Suprapubic skin (tissue), 4 donors: Measurements from ENCODE around the gene NRP1. TPM values are rescaled to one million over a fixed set of nuclear protein-coding genes. Genes with fewer than 3 reads are reported as not detected.

Source experiments
- DNase-seq, 2 donors: peaks; one replicate each; pipeline ENCODE4 v3.0.0-alpha.2; 2019; ENCODE audit warnings: low spot score in 2 of 2
- H3K27ac ChIP-seq: fragments of 200-600 bp; sonication (generic); one replicate; pipeline ENCODE4 v1.5.1; 2019
- H3K27me3 ChIP-seq: fragments of 200-600 bp; sonication (generic); one replicate; pipeline ENCODE4 v1.5.1; 2019
- H3K36me3 ChIP-seq: fragments of 200-600 bp; sonication (generic); one replicate; pipeline ENCODE4 v1.5.1; 2019
- H3K4me1 ChIP-seq: fragments of 200-600 bp; sonication (generic); one replicate; pipeline ENCODE4 v1.5.1; 2019
- H3K4me3 ChIP-seq: fragments of 200-600 bp; sonication (generic); one replicate; pipeline ENCODE4 v1.5.1; 2019; ENCODE audit warnings: mild to moderate bottlenecking
- H3K9me3 ChIP-seq: fragments of 200-600 bp; sonication (generic); one replicate; pipeline ENCODE4 v1.5.1; 2019
- EP300 ChIP-seq: sonication (generic); formaldehyde crosslinking; IDR thresholded peaks from one replicate; pipeline ENCODE4 v1.6.1; 2017; ENCODE audit warnings: antibody characterized with exemption
- POLR2A ChIP-seq, 2 donors: fragments of 450-650 bp; IDR thresholded peaks; one replicate each; pipeline ENCODE4 v1.6.1; 2017; ENCODE audit warnings: antibody characterized with exemption in 2 of 2, mild to moderate bottlenecking in 2 of 2, moderate library complexity in 2 of 2
- POLR2AphosphoS5 ChIP-seq, 3 donors: sonication (generic); formaldehyde crosslinking; IDR thresholded peaks; one replicate each; pipeline ENCODE4 v1.6.1; 2017; ENCODE audit warnings: antibody characterized with exemption in 3 of 3
- WGBS: methylation state at CpG from one replicate; pipeline ENCODE4 v1.1.5; 2018; 5-methylcytosine and 5-hydroxymethylcytosine counted together
- total RNA-seq, 4 donors: library from RNA; depleted of rRNA; stranded (reverse); fragments of >200 nt; gene quantifications; one replicate each; pipeline ENCODE4 v1.1.0, GENCODE V29; 2016
- TF ChIP-seq, protein P1 (sequence below), 2 donors: fragments of 200-600 bp in 1 of 2; fragments of 450-650 bp in 1 of 2; sonication (generic) in 1 of 2; IDR thresholded peaks; one replicate each; pipeline ENCODE4 v1.5.1; 2016 to 2019; ENCODE audit warnings: antibody characterized with exemption in 2 of 2, mild to moderate bottlenecking in 1 of 2, moderate library complexity in 1 of 2

The NRP1 gene
- total RNA-seq, 4 donors from 2014 or later, result 9.5 to 23.7 (median 18.2) TPM

DNA sequence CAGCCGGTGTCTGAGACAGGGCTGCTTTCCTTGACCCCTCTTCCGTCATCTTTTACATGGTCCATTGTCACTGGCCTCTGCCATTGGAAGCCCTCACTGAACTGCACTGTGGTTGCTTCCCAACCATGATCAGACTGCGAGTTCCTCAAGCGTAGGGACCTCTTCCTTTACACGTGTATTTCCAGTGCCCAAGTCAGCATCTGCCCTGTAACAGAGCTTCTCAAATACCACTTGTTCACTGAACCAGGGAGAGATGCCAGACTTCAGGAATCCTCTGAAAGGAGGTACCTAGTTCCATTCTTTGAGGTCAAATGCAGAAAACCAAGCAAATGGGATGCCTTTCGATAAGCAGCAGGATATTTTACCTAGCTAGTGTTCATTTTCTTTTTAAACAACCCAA, 145.1 kb downstream of the NRP1 start:
- no peaks in the 10 kb centered on the region for H3K9me3 ChIP-seq
- peaks cover 15% of the 10 kb centered on the region for H3K4me1 ChIP-seq
- H3K27me3 ChIP-seq, result no peaks in the 10 kb centered on the region
- DNase-seq, result no peak
- peaks cover 12% of the 10 kb centered on the region for H3K36me3 ChIP-seq
- 97% methylated on average over 6 of the region's 6 CpGs for WGBS
- TF ChIP-seq POLR2AphosphoS5 (IDR thresholded peaks at IDR 0.05) (no peak), EP300 (no peak), POLR2A (IDR thresholded peaks at IDR 0.05) (no peak)
- TF ChIP-seq, protein P1, sequence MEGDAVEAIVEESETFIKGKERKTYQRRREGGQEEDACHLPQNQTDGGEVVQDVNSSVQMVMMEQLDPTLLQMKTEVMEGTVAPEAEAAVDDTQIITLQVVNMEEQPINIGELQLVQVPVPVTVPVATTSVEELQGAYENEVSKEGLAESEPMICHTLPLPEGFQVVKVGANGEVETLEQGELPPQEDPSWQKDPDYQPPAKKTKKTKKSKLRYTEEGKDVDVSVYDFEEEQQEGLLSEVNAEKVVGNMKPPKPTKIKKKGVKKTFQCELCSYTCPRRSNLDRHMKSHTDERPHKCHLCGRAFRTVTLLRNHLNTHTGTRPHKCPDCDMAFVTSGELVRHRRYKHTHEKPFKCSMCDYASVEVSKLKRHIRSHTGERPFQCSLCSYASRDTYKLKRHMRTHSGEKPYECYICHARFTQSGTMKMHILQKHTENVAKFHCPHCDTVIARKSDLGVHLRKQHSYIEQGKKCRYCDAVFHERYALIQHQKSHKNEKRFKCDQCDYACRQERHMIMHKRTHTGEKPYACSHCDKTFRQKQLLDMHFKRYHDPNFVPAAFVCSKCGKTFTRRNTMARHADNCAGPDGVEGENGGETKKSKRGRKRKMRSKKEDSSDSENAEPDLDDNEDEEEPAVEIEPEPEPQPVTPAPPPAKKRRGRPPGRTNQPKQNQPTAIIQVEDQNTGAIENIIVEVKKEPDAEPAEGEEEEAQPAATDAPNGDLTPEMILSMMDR (IDR thresholded peaks at IDR 0.05), result no peak
- H3K27ac ChIP-seq, result no peak overlapping the region
- H3K4me3 ChIP-seq, result no peak overlapping the region

DNA sequence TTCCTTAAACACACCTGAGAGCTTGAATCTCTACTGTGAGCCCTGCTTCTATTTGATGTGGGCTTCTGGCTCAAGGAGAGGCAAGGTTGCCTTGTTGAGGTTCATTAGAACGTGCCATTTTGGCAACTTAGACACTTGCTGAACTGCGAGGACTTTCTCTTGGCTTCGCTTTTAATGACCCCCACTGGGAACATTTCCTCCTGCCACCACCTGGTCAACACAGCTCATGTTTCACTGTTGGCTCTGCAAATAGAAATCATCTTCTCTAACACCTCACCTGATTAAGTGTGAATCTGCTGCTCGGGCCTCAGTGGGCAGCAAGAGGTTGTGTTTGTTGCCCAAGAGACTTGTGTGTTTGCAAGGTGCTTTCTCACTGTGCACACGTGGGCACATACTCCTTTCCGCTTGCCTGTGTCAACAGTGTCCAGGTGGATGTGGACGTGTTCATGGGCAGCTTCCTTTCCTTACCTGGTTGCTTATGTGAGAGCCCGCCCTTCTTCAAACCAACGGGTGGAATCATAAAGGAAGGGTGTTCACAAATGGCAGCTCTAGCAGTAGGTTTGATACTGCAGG, 147.0 kb downstream of the NRP1 start:
- Histone ChIP-seq H3K27me3 (no peaks in the 10 kb centered on the region), H3K9me3 (no peaks in the 10 kb centered on the region), H3K27ac (no peak overlapping the region), H3K36me3 (peaks cover 20% of the 10 kb centered on the region), H3K4me3 (no peak overlapping the region), H3K4me1 (no peaks in the 10 kb centered on the region)
- TF ChIP-seq POLR2A (IDR thresholded peaks at IDR 0.05) (no peak), EP300 (no peak), POLR2AphosphoS5 (IDR thresholded peaks at IDR 0.05) (no peak)
- TF ChIP-seq, protein P1 (IDR thresholded peaks at IDR 0.05), result no peak
- DNase-seq, result no peak
- 83% methylated on average over 7 of the region's 9 CpGs for WGBS

DNA sequence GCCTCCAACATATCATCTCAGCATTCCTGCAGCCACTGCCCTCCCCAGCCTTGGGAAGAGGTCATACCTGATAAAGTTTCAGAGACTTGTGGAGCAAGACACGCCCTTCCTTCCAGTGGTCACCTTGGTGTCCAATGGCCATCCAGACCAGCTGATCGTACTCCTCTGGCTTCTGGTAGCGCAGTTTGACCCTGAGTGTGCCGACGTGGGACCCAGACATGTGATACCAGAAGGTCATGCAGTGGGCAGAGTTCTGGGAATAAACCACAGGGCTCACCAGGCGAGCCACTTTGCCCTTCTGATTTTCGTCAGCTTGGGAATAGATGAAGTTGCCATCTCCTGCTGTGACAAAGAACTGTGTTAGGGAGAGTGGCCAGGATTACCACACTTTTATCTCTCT, 148.3 kb downstream of the NRP1 start:
- H3K9me3 ChIP-seq, result no peaks in the 10 kb centered on the region
- no peak overlapping the region for H3K27ac ChIP-seq
- WGBS, result 70% methylated on average over 7 of the region's 7 CpGs
- DNase-seq, result no peak
- TF ChIP-seq POLR2A (IDR thresholded peaks at IDR 0.05) (no peak), EP300 (no peak), POLR2AphosphoS5 (IDR thresholded peaks at IDR 0.05) (no peak)
- TF ChIP-seq, protein P1 (IDR thresholded peaks at IDR 0.05), result no peak
- H3K27me3 ChIP-seq, result no peaks in the 10 kb centered on the region
- no peaks in the 10 kb centered on the region for H3K4me1 ChIP-seq
- no peak overlapping the region for H3K4me3 ChIP-seq
- peaks cover 27% of the 10 kb centered on the region for H3K36me3 ChIP-seq

DNA sequence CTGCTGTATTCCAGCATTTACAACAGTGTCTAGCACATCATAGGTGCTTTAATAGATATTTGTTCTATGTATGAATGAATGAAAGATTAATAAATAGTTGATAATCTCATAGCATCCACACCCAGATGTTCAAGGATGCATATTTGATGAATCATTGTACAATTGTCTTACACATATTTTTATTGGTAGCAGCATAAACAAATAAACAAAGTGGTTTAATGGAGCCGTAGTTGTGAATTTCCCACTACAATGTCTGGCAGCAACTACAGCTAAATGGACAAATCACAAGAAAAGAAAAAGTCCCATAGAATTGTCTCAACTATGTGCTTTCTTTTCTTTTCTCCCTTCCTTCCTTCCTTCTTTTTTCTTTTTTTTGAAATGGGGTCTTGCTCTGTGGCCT, 150.8 kb downstream of the NRP1 start:
- Histone ChIP-seq H3K27me3 (no peaks in the 10 kb centered on the region), H3K9me3 (no peaks in the 10 kb centered on the region), H3K4me3 (no peak overlapping the region), H3K27ac (no peak overlapping the region), H3K36me3 (peaks cover 39% of the 10 kb centered on the region), H3K4me1 (no peaks in the 10 kb centered on the region)
- 43% methylated on average over 1 of the region's 1 CpG for WGBS
- TF ChIP-seq, protein P1 (IDR thresholded peaks at IDR 0.05), result no peak
- TF ChIP-seq EP300 (no peak), POLR2A (IDR thresholded peaks at IDR 0.05) (no peak), POLR2AphosphoS5 (IDR thresholded peaks at IDR 0.05) (no peak)
- no peak for DNase-seq

DNA sequence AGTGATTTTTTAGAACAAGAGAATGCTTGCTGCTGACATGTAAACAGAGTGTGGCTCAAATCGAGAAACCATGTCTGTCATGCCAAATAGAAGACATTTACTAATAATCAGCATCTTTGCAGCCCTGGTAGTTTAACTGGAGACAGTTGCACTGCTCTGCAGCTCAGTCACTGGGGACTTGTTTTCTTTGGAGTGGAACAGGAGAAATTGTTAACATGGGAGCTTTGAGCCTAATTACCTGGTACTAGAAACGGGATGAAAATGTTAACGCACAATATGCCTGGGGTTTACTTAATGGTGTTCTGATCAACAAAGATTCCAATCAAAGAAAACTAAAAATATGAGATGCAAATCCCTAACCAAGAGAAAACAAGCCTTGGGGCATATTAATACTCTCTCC, 153.5 kb downstream of the NRP1 start:
- Histone ChIP-seq H3K4me3 (no peak overlapping the region), H3K36me3 (peaks cover 34% of the 10 kb centered on the region), H3K27ac (no peak overlapping the region), H3K27me3 (no peaks in the 10 kb centered on the region), H3K9me3 (no peaks in the 10 kb centered on the region), H3K4me1 (no peaks in the 10 kb centered on the region)
- no peak for DNase-seq
- 61% methylated on average over 3 of the region's 3 CpGs for WGBS
- TF ChIP-seq, protein P1 (IDR thresholded peaks at IDR 0.05), result no peak
- TF ChIP-seq POLR2A (IDR thresholded peaks at IDR 0.05), result no peak
- no peak for TF ChIP-seq EP300
- no peak for TF ChIP-seq POLR2AphosphoS5 (IDR thresholded peaks at IDR 0.05)
